SK-N-SH treated with all-trans-retinoic acid at 6 μM for 48 hours (cell line): Measurements from ENCODE around the gene OR6M1.

Experiments
- ATAC-seq: fragments of 200-7000 bp; cut with Tn5 transposase; 3 replicates; pipeline ENCODE4 v1.9.1; 2020; ENCODE audit warnings: mild to moderate bottlenecking, moderate library complexity
- ARNTL ChIP-seq: fragments of 450-650 bp; formaldehyde crosslinking; IDR thresholded peaks from 2 replicates; pipeline ENCODE4 v1.5.0; 2020; ENCODE audit warnings: low read depth, mild to moderate bottlenecking, moderate library complexity, borderline replicate concordance
- BACH2 ChIP-seq: fragments of 250-450 bp; sonication (Bioruptor Pico); IDR thresholded peaks from 2 replicates; pipeline ENCODE4 v1.9.0; 2021; ENCODE audit warnings: mild to moderate bottlenecking, borderline replicate concordance
- CREB5 ChIP-seq: fragments of 250-450 bp; sonication (Bioruptor Pico); IDR thresholded peaks from 2 replicates; pipeline ENCODE4 v1.5.1; 2020; ENCODE audit warnings: low read depth, mild to moderate bottlenecking, moderate library complexity
- CSDC2 ChIP-seq: fragments of 250-450 bp; sonication (Bioruptor Pico); IDR thresholded peaks from 2 replicates; pipeline ENCODE4 v1.5.0; 2020; ENCODE audit warnings: mild to moderate bottlenecking, moderate library complexity
- CSRNP3 ChIP-seq: fragments of 250-450 bp; sonication (Bioruptor Pico); IDR thresholded peaks from 2 replicates; pipeline ENCODE4 v1.5.1; 2021; ENCODE audit warnings: mild to moderate bottlenecking, moderate library complexity
- ESRRG ChIP-seq: fragments of 250-450 bp; sonication (Bioruptor Pico); IDR thresholded peaks from 2 replicates; pipeline ENCODE4 v1.6.1; 2021; ENCODE audit warnings: mild to moderate bottlenecking
- GLIS3 ChIP-seq: fragments of 250-450 bp; sonication (Bioruptor Pico); IDR thresholded peaks from 2 replicates; pipeline ENCODE4 v1.5.0; 2020; ENCODE audit warnings: mild to moderate bottlenecking, moderate library complexity
- ISL1 ChIP-seq: fragments of 250-450 bp; sonication (Bioruptor Pico); IDR thresholded peaks from 2 replicates; pipeline ENCODE4 v2.1.2; 2022; ENCODE audit warnings: mild to moderate bottlenecking, moderate library complexity
- OSR1 ChIP-seq: fragments of 250-450 bp; sonication (Bioruptor Pico); IDR thresholded peaks from 2 replicates; pipeline ENCODE4 v1.8.0; 2022; ENCODE audit warnings: moderate library complexity, mild to moderate bottlenecking, inconsistent platforms
- PATZ1 ChIP-seq: fragments of 250-450 bp; sonication (Bioruptor Pico); IDR thresholded peaks from 2 replicates; pipeline ENCODE4 v1.8.0; 2020; ENCODE audit warnings: mild to moderate bottlenecking, moderate library complexity, borderline replicate concordance
- POU6F1 ChIP-seq: fragments of 250-450 bp; sonication (Bioruptor Pico); IDR thresholded peaks from 2 replicates; pipeline ENCODE4 v1.8.0; 2021; ENCODE audit warnings: low read depth, mild to moderate bottlenecking, moderate library complexity, borderline replicate concordance
- SNAI2 ChIP-seq: fragments of 250-450 bp; sonication (Bioruptor Pico); IDR thresholded peaks from 2 replicates; pipeline ENCODE4 v1.5.0; 2020; ENCODE audit warnings: mild to moderate bottlenecking, moderate library complexity
- TCF4 ChIP-seq: fragments of 250-450 bp; sonication (Bioruptor Pico); IDR thresholded peaks from 2 replicates; pipeline ENCODE4 v1.8.0; 2021; ENCODE audit warnings: mild to moderate bottlenecking, moderate library complexity, borderline replicate concordance
- TOX ChIP-seq: fragments of 250-450 bp; sonication (Bioruptor Pico); IDR thresholded peaks from 2 replicates; pipeline ENCODE4 v1.8.0; 2021; ENCODE audit warnings: mild to moderate bottlenecking, moderate library complexity, borderline replicate concordance
- TSHZ2 ChIP-seq: fragments of 250-450 bp; sonication (Bioruptor Pico); IDR thresholded peaks from 2 replicates; pipeline ENCODE4 v1.5.0; 2020; ENCODE audit warnings: mild to moderate bottlenecking, moderate library complexity
- ZC3H10 ChIP-seq: fragments of 250-450 bp; sonication (Bioruptor Pico); IDR thresholded peaks from 2 replicates; pipeline ENCODE4 v1.5.1; 2021; ENCODE audit warnings: mild to moderate bottlenecking, moderate library complexity
- ZFP3 ChIP-seq: fragments of 250-450 bp; sonication (Bioruptor Pico); IDR thresholded peaks from 2 replicates; pipeline ENCODE4 v1.5.0; 2020; ENCODE audit warnings: mild to moderate bottlenecking, moderate library complexity
- ZFP30 ChIP-seq: fragments of 450-650 bp; formaldehyde crosslinking; IDR thresholded peaks from 2 replicates; pipeline ENCODE4 v1.5.0; 2022; ENCODE audit warnings: mild to moderate bottlenecking, moderate library complexity
- ZNF565 ChIP-seq: fragments of 450-650 bp; formaldehyde crosslinking; conservative IDR thresholded peaks from 2 replicates; pipeline ENCODE4 v1.5.0; 2020; ENCODE audit warnings: low read depth, mild to moderate bottlenecking, moderate library complexity
- ZNF70 ChIP-seq: fragments of 450-650 bp; formaldehyde crosslinking; IDR thresholded peaks from 2 replicates; pipeline ENCODE4 v1.5.0; 2020; ENCODE audit warnings: mild to moderate bottlenecking, moderate library complexity
- ZNF8 ChIP-seq: fragments of 450-650 bp; formaldehyde crosslinking; IDR thresholded peaks from 2 replicates; pipeline ENCODE4 v1.5.0; 2020; ENCODE audit warnings: mild to moderate bottlenecking, moderate library complexity

The OR6M1 gene

GRCh38 chr11:123771664-123772063 is 34.5 kb downstream of the OR6M1 start:
- ATAC-seq: no peak
- TF ChIP-seq SNAI2 (CRISPR knock-in tag): no peak
- TF ChIP-seq TSHZ2 (CRISPR knock-in tag): no peak
- TF ChIP-seq OSR1: no peak
- no peak for TF ChIP-seq CSRNP3 (CRISPR knock-in tag)
- TF ChIP-seq ISL1 (CRISPR knock-in tag): no peak
- no peak for TF ChIP-seq GLIS3
- TF ChIP-seq TCF4: no peak
- no peak for TF ChIP-seq TOX (CRISPR knock-in tag)
- no peak for TF ChIP-seq ZFP3 (CRISPR knock-in tag)
- no peak for TF ChIP-seq ESRRG
- no peak for TF ChIP-seq CREB5 (CRISPR knock-in tag)
- TF ChIP-seq ZNF70 (CRISPR knock-in tag): no peak
- no peak for TF ChIP-seq CSDC2 (CRISPR knock-in tag)
- TF ChIP-seq ZFP30: no peak
- no peak for TF ChIP-seq BACH2 (CRISPR knock-in tag)
- no peak for TF ChIP-seq POU6F1 (CRISPR knock-in tag)
- no peak for TF ChIP-seq ZNF8 (CRISPR knock-in tag)
- TF ChIP-seq ZNF565 (CRISPR knock-in tag): no peak

GRCh38 chr11:123770712-123771111 is 35.4 kb downstream of the OR6M1 start:
- TF ChIP-seq OSR1 (no peak), CSDC2 (CRISPR knock-in tag) (no peak), CSRNP3 (CRISPR knock-in tag) (no peak), CREB5 (CRISPR knock-in tag) (no peak), POU6F1 (CRISPR knock-in tag) (no peak), ZNF565 (CRISPR knock-in tag) (no peak), TSHZ2 (CRISPR knock-in tag) (no peak), PATZ1 (no peak), TOX (CRISPR knock-in tag) (no peak), ZFP30 (no peak), BACH2 (CRISPR knock-in tag) (no peak), ARNTL (CRISPR knock-in tag) (no peak), ZC3H10 (CRISPR knock-in tag) (no peak)
- TF ChIP-seq, all 23 proteins: peak for 0
- ATAC-seq: no peak
